ENCODE measurements around the gene ESRRG.

DNA sequence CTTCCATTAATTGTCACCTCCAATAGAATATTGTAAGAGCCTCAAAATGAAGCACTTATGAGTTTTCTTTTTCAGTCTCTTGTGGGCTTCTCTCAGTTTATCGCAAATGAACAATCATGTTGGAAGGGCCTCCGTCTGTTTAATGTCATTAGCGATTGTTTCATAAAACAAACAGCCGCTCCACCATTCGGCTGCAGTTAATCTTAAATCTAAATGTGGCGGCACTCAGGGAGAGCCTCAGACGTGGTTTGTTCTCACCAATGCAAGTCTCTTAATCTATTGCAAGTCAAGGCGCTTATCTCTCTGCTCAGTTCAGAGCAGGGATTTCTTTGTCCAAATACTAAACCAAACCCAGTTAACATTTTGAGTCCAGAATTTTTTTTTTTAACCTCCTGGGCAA lies 34.9 kb upstream of the ESRRG start:
- TF ChIP-seq, protein P1, sequence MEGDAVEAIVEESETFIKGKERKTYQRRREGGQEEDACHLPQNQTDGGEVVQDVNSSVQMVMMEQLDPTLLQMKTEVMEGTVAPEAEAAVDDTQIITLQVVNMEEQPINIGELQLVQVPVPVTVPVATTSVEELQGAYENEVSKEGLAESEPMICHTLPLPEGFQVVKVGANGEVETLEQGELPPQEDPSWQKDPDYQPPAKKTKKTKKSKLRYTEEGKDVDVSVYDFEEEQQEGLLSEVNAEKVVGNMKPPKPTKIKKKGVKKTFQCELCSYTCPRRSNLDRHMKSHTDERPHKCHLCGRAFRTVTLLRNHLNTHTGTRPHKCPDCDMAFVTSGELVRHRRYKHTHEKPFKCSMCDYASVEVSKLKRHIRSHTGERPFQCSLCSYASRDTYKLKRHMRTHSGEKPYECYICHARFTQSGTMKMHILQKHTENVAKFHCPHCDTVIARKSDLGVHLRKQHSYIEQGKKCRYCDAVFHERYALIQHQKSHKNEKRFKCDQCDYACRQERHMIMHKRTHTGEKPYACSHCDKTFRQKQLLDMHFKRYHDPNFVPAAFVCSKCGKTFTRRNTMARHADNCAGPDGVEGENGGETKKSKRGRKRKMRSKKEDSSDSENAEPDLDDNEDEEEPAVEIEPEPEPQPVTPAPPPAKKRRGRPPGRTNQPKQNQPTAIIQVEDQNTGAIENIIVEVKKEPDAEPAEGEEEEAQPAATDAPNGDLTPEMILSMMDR (conservative IDR thresholded peaks at IDR 0.05; ENCODE audit: low read depth in 2 of 2): no peak
- TF ChIP-seq POLR2AphosphoS5 (IDR thresholded peaks at IDR 0.05; ENCODE audit: low read depth): no peak
- no peak for TF ChIP-seq JUNB (IDR thresholded peaks at IDR 0.05; ENCODE audit: unreplicated experiment)
- TF ChIP-seq CREB1 (CRISPR knock-in tag; IDR thresholded peaks at IDR 0.05; ENCODE audit: low read depth): no peak
- TF ChIP-seq, protein P2, sequence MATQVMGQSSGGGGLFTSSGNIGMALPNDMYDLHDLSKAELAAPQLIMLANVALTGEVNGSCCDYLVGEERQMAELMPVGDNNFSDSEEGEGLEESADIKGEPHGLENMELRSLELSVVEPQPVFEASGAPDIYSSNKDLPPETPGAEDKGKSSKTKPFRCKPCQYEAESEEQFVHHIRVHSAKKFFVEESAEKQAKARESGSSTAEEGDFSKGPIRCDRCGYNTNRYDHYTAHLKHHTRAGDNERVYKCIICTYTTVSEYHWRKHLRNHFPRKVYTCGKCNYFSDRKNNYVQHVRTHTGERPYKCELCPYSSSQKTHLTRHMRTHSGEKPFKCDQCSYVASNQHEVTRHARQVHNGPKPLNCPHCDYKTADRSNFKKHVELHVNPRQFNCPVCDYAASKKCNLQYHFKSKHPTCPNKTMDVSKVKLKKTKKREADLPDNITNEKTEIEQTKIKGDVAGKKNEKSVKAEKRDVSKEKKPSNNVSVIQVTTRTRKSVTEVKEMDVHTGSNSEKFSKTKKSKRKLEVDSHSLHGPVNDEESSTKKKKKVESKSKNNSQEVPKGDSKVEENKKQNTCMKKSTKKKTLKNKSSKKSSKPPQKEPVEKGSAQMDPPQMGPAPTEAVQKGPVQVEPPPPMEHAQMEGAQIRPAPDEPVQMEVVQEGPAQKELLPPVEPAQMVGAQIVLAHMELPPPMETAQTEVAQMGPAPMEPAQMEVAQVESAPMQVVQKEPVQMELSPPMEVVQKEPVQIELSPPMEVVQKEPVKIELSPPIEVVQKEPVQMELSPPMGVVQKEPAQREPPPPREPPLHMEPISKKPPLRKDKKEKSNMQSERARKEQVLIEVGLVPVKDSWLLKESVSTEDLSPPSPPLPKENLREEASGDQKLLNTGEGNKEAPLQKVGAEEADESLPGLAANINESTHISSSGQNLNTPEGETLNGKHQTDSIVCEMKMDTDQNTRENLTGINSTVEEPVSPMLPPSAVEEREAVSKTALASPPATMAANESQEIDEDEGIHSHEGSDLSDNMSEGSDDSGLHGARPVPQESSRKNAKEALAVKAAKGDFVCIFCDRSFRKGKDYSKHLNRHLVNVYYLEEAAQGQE (IDR thresholded peaks at IDR 0.05; ENCODE audit: unreplicated experiment): no peak
- no peak for TF ChIP-seq EZH2phosphoT487 (IDR thresholded peaks at IDR 0.05; ENCODE audit: unreplicated experiment)
- TF ChIP-seq EZH2 (IDR thresholded peaks at IDR 0.05; ENCODE audit: low read depth, unreplicated experiment): no peak

All from GM23338 (cell line).